Kidney tubule cell (primary cell): Measurements from ENCODE around the gene BICC1.

ENCODE experiments used
- DNase-seq: peaks from one replicate; pipeline ENCODE4 v3.0.0-alpha.2; 2018; ENCODE audit warnings: low spot score

Gene BICC1

GRCh38 chr10:58752665-58753064 is 240.0 kb downstream of the BICC1 start:
- no peak for DNase-seq

DNA sequence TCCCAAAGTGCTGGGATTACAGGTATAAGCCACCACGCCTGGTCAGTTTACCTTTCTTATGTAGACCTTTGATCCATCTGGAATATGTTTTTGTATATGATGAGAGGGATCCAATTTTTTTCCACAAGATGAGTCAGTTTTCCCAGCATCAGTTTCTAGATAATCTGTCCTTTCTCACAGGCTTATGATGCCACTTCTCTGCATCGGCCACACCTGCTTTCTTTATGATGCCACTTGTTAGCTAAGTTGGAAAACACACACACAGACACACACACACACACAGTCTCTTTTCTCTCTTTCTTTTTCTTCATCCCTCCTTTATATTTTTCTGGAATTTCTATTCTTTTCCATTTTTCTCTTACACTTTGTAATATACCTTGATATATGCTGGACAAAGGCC is 240.8 kb downstream of the BICC1 start:
- no peak for DNase-seq

GRCh38 chr10:58754469-58755339 is 242.0 kb downstream of the BICC1 start:
- DNase-seq: no peak

- no peak for DNase-seq
These were observed 242.6 kb downstream of the BICC1 start for GRCh38 chr10:58755340-58755610.

- peak; percentile 74 for DNase-seq
These were observed 243.0 kb downstream of the BICC1 start for GRCh38 chr10:58755677-58756076.

- DNase-seq: peak; percentile 38
These were observed 243.6 kb downstream of the BICC1 start for GRCh38 chr10:58756130-58756719.

DNA sequence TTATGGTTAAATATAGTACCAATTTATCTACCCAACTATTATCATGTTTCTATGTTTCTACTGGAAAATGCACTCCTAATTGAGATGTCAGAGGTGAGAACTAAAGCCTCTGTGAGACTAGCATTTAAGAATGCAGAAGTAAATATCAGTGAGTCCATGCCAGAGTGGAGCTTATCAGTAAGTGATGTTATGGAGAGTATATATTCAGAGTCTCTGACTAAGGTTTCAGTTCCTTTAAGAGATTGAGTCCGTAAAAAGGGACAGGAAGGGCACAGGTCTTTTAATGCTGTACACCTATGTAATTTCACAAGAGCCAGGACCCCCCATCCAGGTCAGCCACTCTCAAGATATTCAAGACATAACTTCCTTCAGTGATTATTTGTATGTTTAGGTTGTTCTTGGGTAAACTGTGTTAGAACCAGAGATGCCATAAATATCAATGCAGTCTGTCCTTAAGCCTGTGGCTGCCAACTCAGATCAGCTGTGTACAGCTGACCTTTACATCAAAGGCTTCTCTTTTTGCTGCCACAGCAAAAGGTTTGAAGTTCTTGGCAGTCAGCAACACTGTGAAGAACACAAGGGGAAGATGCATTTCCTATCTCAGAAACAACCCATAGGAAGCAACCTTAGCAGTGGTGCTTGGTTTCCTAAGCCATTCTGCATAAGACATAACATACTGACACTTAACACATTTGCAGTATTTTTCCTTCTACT is 244.8 kb downstream of the BICC1 start:
- DNase-seq: no peak

DNA sequence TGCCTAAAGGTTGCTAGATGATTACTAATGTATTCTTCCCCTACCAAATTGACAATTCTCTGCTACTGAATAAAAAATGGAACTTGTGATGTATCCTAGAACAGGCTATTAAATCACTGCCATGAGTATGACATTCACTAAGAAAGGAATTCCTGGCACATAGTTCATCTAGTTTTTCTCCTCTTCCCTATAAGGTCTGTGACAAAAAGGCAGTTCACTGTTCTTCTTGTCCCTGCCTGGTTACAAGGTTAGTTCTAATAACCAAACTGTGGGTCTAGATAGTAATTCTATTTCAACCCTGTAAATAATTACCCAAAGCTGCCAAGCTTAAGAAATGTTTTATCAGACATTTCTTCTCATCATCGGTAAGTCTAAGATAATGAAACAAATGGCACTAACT is 245.6 kb downstream of the BICC1 start:
- DNase-seq: peak; percentile 62

DNA sequence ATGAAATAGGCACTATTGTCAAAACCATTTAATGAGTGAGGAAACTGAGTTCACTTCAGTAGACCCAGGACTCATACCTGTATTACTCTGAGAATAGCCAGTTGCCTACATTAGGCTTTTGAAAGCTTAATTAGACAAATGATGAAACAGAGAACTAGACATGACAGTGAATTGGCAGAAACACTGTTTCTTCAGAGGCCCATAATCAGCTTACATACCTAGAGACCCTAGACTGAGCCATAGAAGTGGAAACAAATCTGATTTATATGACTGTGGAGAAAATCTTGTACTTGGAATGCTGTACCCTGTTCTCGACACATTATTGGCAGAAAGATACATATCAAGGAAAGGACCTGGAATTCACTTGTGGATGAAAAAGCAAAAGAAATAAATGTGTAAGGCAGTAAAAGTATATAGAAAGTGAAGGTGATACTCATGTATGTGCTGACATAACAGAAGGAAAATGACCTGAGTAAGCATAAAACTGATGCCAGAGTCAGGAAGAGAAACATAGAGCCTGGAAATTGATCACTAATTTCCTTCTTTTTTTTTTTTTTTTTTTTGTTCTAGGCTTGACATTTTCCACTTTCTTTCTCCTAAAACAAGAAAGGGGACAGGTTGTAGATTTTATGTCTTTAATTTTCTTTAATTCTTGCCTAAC is 251.5 kb downstream of the BICC1 start:
- no peak for DNase-seq

GRCh38 chr10:58765910-58766309 is 253.2 kb downstream of the BICC1 start:
- no peak for DNase-seq

DNA sequence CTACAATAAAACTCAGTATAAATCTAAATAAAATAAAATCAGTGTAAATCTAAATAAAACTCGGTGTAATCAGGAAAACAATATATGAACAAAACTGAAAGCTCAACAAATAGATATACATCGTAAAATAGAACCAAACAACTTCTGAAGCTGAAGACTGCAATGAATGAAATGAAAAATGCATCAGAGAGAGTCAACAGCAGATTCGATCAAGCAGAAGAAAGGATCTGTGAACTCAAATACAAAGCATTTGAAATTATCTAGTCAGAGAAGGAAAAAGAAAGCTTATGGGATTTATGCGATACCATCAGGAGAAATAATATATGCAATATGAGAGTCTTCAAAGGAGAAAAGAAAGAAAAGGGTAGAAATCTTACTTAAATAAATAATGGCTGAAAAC is 255.0 kb downstream of the BICC1 start:
- DNase-seq: no peak

DNA sequence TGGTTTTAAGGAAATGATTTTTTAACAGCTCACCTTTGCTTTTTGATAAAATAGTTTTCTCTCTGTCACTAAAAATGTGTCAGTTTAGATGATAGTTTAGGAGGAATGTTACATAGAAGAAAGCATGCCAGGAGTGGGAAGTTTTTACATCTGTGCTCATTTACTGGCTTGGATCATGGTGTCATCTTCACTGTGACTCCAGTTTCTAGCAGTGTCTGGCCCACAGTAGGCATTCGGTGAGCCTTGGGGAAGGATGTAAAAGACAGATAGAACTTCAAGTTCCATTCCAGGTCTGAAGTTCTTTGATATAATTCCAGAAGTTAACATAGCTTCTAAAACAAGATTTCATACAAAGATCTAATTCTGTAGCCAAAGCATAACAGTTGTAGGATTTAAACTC is 259.2 kb downstream of the BICC1 start:
- DNase-seq: no peak

GRCh38 chr10:58772758-58773157 is 260.1 kb downstream of the BICC1 start:
- DNase-seq: no peak

- DNase-seq: peak; percentile 20
These were observed 260.7 kb downstream of the BICC1 start for GRCh38 chr10:58773341-58773740.

GRCh38 chr10:58773944-58774343 is 261.3 kb downstream of the BICC1 start:
- no peak for DNase-seq

DNA sequence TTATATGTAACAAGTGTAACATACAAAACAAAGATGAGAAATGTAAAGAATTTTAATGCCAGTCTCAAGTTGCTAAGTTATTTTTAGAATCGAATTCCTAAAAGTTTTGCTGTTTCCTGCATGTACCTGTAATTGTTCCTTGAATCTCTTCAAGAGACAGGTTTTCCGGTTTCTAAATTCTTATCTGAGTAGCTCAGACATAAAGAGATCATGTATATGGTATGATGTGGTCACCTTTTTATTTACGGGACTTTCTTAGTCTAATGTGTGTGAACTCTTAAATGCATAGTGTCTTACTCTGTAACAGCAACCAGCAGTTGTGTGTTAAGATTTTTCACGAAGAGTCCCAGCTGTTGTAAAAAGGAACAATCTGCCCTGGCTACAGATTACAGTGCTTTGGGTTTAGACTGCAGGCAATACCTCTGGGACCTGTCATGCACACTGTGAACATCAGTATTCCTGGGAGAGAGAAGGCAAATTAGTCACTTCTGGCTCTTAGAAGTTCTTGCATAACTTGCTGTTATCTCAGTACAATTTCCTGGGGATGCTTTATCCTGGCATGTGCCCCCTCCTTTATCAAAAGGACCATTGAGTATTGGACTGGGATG is 263.4 kb downstream of the BICC1 start:
- DNase-seq: peak; percentile 77

DNA sequence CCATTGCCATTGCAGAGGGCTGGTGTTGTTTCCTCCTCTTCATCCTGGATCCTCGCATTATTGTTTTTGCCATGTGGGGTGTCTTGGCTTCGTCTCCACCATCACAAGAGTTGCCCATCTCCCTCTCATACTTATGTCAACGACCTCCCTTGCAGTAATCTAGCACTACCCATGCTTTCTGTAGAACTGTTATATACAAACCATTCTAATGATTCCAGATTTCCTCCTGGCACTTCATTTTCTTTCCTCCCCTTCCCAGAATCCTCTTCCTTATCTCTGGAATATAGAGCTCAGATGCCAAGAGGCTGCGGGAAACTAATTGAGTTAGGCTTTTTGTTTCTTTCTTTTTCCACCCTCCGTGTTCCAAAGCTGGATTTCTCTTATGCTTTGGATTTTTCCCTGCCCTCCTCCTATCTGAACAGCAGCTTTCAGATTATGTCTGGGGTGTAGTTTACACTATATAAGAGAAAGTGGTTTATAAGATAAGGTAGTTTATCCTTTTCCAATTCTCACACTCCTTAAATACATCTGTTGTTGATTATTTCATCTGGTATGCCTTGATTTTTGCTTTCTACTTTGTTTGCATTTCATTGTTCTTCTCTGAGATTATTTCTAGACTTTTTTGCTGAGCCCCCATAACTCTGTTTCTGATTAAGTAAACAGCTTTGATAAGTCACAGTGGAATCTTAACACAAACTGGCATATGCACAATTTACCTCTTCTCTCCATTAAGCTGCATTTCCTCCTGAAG is 264.1 kb downstream of the BICC1 start:
- no peak for DNase-seq

DNA sequence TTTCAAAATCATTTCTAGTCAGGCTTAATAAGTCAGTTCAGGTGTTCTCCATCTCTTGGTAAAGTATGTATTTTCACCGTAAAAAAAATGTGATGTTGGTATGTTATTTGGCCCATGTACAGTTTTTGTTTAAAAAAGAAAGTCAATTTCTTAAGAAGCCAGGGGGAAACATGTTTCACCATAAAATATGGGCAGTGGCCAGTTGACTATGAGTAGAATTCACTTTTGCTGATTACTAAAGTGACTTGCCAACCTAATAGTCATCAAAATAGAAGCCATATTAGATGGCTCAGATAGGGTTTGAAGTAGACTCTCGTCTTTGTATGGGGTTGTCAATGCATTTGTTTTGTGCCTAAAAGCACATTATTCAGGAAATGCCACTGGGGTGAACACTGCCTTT is 266.3 kb downstream of the BICC1 start:
- DNase-seq: no peak

- DNase-seq: no peak
These were observed 266.9 kb downstream of the BICC1 start for GRCh38 chr10:58779594-58779993.

GRCh38 chr10:58780476-58780875 is 267.8 kb downstream of the BICC1 start:
- DNase-seq: no peak

DNA sequence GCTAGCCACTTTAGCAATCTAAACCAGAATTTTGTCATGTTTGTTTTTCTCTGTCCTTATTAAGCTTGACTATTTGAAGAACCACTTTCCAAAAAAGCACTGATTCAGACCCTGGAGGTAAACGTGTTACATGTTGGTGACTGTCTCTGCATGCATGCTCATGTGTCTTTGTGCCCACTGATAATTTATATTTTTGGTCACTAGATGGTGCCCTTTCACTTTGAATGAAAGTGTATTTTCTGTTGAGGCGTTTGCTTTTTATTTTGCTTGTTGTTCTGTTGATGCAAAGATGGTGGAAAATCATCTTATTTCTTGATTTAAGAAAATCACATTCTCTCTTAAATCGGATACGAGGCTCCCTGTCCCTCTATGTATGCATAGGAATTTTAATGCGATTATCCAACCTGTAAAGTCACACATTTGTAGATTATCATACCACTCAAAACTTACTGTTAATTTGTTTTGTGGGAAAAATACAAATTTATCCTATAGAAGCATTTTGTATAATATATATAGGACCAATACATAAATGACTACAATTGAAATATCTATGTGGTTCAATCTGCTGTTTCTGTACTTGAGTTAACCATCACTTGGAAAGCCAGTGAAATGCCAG is 269.3 kb downstream of the BICC1 start:
- peak; percentile 61 for DNase-seq
